ENCODE measurements around the gene BCS1L.
A peak's percentile ranks its signal among the peaks of the same experiment; 100 is the strongest.

The BCS1L gene
- long read RNA-seq, donor 1, partial matches to known transcripts: 0 of 4 reads
- long read RNA-seq, donor 1, other reads (novel, unspliced or antisense): 0 of 4 reads
- long read RNA-seq, donor 2, partial matches to known transcripts: 10 of 22 reads
- long read RNA-seq, donor 2, other reads (novel, unspliced or antisense): 5 of 22 reads
- long read RNA-seq, donor 3, partial matches to known transcripts: 0 of 2 reads
- long read RNA-seq, donor 3, other reads (novel, unspliced or antisense): 0 of 2 reads
- long read RNA-seq, donor 4, partial matches to known transcripts: 0 of 2 reads
- long read RNA-seq, donor 4, other reads (novel, unspliced or antisense): 0 of 2 reads
- long read RNA-seq, donor 5, partial matches to known transcripts: 24 of 30 reads
- long read RNA-seq, donor 5, other reads (novel, unspliced or antisense): 0 of 30 reads
- long read RNA-seq, donor 6, partial matches to known transcripts: 0 of 2 reads
- long read RNA-seq, donor 6, other reads (novel, unspliced or antisense): 0 of 2 reads
- long read RNA-seq, donor 7, partial matches to known transcripts: 0 of 5 reads
- long read RNA-seq, donor 7, other reads (novel, unspliced or antisense): 0 of 5 reads
- long read RNA-seq, donor 8, transcript BCS1L-201 (8 exons, 1,454 nt): major isoform, 7 of 12 reads
- long read RNA-seq, donor 8, partial matches to known transcripts: 0 of 12 reads
- long read RNA-seq, donor 8, other reads (novel, unspliced or antisense): 5 of 12 reads

DNA sequence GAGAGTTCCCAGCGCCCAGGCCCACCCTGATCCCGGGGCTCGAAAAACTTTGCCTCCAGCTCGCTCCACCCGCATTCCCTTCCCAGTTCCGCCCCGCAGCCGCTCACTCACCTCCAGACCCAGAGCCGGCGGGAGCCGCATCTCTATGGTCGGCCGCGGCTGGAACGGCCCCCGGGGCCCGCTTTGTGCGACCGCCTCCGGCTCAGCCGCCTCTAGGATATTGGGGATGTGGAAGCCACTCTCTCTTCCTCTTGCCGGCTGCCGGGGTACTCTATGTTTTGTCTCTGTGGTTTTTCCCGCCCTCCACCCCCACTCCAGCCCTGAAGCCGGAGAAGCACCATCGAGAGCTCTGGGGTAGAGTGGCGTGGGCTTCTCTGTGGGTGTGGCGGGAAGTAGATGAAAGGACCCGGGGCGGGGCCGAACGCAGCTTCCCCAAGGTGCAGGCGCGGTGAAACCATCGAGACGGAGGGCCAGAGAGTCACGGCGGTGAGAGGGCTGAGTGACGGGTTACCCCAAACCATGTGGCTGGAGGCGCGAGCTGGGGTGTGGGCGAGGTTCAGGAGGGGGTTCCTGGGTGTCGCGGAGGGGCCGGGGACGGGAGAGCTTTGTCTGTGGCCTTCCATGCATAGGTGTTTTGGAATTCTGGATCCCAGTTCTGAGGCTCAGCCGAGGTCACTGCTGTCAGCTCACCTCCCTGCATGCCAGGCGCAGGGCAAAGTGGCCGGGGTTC is at the start of gene BCS1L, which contains the start of gene ZNF142:
BCS1L (plus strand) TSS at position 426 of the 730 bp plus-strand sequence. CDS start 1,305 bp downstream, outside the sequence.
ZNF142 (minus strand) TSS at position 366 of the 730 bp plus-strand sequence. CDS start 3,194 bp downstream, outside the sequence.
- DNase-seq: peak; percentile 88

- no peak for DNase-seq
Measured at GRCh38 chr2:218615868-218616315, 43.6 kb upstream of the BCS1L start.

DNA sequence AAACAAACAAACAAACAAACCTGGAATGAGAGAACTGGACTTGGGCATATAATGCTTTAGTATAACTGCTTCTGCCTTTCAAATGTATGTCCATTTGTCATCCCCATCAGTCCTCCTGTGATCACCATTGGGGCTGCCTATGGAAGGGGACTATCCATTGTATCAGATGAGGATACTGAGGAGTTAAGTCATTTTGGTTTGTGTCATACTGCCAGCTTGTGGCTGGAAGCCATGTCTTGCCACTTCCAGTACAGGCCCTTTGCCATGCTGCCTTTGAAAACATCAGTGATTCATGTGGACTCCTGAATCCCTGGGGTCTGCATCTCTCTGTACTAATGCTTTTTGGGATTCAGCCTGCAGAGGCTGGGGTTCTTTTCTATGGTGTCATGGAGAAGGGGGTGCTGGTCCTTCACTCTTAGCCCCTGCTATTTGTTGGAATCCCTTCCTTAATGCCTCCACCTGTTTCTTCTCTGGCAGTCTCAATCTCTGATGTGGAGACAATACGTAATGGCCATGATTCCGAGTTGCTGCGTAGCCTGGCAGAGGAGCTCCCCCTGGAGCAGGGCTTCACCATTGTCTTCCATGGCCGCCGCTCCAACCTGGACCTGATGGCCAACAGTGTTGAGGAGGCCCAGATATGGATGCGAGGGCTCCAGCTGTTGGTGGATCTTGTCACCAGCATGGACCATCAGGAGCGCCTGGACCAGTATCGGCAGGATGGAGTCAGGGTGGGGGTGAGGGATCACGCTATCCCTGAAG is 41.2 kb upstream of the BCS1L start:
- DNase-seq: no peak

DNA sequence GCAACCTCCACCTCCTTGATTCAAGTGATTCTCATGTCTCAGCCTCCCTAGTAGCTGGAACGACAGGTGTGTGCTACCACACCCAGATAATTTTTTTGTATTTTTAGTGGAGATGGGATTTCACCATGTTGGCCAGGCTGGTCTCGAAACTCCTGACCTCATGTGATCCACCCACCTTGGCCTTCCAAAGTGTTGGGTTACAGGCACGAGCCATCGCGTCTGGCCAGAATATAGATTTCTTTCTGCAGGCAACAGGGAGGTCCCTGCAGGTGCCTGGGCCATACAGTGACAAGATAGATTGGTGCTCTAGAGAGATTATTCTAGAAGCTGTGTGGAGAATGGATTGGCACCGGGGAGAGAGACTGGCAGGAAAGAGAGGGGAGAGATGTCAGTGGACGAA is 38.5 kb upstream of the BCS1L start:
- DNase-seq: no peak

- no peak for DNase-seq
Measured at GRCh38 chr2:218622606-218623365, 36.7 kb upstream of the BCS1L start.

GRCh38 chr2:218623366-218623705 is 36.1 kb upstream of the BCS1L start:
- no peak for DNase-seq

GRCh38 chr2:218626369-218626768 is 33.1 kb upstream of the BCS1L start:
- no peak for DNase-seq

- DNase-seq: no peak
Measured at GRCh38 chr2:218627939-218628338, 31.5 kb upstream of the BCS1L start.

- no peak for DNase-seq
Measured at GRCh38 chr2:218631837-218632236, 27.6 kb upstream of the BCS1L start.

DNA sequence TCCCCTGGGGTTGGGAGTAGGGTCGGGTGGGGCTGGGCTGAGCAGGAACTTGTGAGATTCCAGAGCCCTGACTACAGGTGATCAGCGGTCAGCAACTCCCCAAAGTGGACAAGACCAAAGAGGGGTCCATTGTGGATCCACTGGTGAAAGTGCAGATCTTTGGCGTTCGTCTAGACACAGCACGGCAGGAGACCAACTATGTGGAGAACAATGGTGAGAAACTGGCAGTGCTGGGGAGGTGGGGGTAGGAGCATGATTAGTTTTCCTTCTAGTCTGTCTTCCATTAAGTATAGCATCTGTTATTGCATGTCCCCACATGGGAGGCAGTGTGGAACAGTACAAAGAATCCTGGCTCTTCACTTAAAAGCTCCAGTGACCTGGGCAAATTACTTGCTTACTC is 23.8 kb upstream of the BCS1L start:
- DNase-seq: no peak

DNA sequence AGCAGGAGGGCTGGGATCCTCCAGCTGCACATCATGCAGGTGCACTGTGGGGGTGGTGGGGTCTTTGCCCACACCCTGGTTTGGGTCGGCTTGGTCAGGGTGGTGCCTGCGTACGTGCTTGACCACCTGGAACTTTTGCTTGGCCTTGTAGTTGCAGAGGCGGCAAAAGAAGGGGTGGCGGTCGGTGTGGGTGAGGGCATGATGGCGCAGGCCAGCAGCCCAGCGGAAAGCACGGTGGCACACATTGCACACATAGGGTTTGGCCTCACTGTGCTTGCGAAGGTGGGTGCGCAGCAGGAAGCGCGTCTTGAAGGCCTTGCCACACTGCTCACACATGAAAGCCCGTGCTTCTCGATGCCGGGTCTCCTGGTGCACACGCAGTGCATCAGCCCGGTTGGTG is 21.1 kb upstream of the BCS1L start:
- no peak for DNase-seq

GRCh38 chr2:218642121-218642656 is 17.3 kb upstream of the BCS1L start:
- no peak for DNase-seq

GRCh38 chr2:218642786-218643185 is 16.7 kb upstream of the BCS1L start:
- no peak for DNase-seq

DNA sequence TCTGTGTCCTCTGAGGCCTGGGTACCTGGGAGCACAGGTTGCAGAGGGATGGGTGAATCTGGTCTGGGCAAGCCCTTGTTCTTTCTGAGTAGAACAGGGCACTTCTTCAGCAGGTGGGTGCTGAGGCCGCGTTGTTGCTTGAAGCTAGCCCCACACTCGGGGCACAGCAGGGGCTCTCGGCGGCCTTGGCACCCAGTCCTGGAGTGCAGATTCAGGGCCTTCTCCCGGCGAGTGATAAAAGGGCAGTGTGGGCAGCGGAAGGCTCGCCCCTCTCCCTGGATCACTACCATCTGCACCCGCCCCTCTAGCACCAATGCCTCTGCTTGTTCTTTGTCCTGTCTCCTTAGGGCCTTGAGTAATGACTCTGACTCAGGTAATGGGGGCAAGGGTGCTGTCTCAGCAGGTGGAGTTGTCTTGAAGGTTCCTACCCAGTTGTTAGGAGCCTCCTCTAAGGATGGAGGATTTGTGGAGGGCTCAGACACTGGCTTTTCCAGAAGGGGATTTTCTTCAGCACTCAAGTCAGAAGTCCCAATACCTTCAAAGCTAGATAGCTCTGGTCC is 15.7 kb upstream of the BCS1L start:
- no peak for DNase-seq

GRCh38 chr2:218644721-218645120 is 14.8 kb upstream of the BCS1L start:
- DNase-seq: no peak

DNA sequence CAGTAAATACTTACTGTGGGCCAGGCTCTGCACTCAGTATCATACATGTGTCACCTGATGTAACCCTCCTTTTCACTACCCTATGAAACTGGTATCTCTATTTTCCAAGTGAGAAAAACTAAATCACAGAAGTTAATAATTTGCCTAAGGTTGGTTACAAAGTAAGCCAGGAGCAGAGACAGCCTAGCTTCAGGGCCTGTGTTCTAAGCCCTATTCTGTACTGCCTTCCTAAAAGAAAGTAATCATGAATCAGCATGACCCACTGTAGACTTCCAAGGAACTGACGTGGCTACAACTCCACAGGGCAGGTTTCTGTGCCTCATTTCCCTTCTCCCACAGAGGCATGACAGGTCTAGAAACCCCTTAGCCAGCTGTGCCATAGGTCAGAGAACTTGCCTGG is 14.4 kb upstream of the BCS1L start:
- DNase-seq: no peak

- no peak for DNase-seq
Measured at GRCh38 chr2:218648088-218648786, 11.2 kb upstream of the BCS1L start.

DNA sequence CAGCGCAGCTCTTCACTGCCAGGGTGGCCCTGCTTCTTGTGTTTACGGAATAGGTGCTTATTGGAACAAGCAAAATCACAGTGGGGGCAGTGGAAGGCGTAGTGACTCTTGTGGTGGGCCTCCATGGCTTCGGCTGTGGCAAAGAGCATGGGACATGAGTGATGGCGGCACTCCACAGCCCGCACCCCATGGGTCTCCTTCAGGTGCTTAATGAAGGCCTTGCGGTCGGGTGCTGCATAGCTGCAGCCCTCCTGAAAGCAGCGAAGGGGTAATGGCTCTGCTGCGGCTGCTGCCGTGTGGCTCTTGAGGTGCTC is 10.7 kb upstream of the BCS1L start:
- DNase-seq: no peak

DNA sequence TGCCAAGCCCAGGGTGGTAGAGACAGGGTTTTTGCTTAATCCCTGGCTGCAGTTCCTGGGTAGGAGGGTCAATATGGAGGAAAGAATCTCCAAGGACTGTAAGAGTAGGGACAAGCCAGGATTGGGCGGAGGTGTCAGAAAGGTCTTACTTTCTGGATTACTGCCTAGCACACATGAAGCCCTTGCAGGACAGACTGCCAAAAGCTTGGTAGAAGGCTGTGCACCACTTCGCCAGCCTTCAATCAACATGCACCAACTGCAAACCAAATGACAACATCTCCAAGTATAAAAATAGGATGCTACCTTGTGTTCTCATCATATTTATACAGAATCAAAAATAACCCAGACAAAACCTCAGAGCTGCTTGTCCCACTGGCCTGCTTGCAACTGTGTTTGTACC is 3.7 kb upstream of the BCS1L start:
- DNase-seq: no peak

DNA sequence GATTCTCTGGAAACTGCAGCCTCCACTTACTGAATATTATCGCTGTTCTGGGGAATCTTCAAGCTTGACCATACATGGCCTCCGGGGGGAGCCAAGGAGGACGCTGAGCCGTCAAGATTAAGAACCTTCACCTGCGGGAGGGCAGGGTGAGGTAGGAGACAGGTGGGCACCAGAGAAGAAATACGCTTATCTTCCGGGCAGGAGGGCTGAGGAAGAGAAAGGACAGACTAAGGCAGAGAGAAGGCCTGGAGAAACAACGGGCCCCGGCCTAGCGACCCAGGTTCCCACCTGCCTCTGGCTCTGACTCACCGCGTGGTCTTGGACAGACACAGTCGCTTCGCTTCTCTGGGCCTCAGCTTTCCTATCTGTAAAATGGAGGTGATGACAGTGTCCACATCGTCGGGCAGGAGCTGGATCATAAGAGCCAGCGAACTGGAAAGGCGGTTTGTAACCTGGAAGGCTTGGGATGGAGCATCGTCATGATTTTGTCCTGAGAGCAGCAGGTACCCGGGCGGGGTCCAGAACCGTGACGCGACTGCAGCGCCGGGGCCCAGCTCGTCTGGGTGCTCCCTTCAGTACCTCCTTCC is 719 bp upstream of the BCS1L start:
- no peak for DNase-seq

Measured in right kidney (tissue), 9 donors.